ENCODE measurements around the gene ART1. TPM values are rescaled to one million over a fixed set of nuclear protein-coding genes. Genes with fewer than 3 reads are reported as not detected.

ART1 gene
- total RNA-seq, 1 donor from 2014 or later: not detected

DNA sequence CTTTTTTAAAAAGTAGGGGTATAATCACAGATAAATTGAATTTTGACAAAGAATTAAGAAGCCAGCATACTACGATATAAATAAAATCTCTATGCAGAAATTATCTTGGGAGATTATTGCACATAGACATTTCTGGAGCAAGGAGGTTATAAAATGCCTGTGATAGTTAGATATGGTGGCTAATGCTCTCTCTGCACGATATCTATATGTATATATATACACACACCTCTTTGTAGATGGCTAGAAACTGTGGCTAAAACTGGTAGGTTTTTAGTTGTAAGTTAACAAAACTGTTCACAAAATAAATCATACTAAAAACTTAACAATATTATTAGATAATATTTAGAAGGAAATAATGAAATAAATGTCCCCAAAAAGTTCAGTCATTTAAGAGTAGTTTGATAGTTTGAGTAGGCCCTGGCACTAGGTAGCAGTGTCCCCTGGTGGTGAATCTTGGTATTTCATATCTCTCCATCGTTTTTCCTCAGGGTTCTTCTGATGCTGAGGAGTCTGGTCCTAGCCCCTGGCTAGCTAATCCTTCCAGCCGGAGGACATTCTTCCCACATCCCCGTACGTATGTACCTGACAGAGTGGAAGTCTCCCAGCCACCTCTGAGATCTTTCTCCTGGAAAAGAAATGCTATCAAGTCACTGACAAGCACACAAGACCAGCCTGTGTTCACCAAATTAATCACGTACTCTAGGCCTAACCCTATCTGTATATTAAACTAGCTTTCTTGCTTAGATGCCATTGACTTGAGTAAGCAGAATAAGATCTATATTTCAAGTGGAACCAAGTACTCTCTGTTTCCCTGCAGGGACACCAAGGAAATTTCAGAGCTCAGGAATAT is 35.3 kb upstream of the ART1 start:
- Mint-ChIP-seq H3K4me3 (no peak overlapping the region), H3K36me3 (no peaks in the 10 kb centered on the region), H3K9me3 (no peaks in the 10 kb centered on the region)

DNA sequence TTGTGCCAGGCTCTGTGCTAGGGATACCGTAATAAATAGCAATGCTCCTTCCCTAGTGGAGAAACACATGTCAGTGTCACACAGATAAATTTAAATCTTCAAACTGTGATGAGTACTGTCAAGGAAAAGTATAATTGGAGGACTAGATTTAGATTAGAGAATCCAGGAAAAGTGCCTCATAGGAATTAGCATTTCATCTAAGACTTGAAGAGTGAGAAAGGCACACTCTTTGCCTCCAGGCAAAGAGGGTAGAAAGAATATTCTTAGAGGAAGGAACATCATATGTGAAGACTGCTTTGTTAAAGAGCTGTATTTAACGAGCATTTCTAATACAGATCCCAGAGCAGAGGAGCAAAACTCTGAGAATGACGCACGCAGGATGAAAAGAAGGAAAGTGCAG is 34.1 kb upstream of the ART1 start:
- no peak for DNase-seq (ENCODE audit: extremely low spot score, unreplicated experiment)
- peaks cover 6% of the 10 kb centered on the region for H3K4me1 Mint-ChIP-seq (ENCODE audit: unreplicated experiment)
- no peak overlapping the region for H3K27ac Mint-ChIP-seq
- H3K4me3 Mint-ChIP-seq: no peak overlapping the region
- no peaks in the 10 kb centered on the region for H3K36me3 Mint-ChIP-seq
- H3K9me3 Mint-ChIP-seq: peaks cover 3% of the 10 kb centered on the region
- TF ChIP-seq, protein P1, sequence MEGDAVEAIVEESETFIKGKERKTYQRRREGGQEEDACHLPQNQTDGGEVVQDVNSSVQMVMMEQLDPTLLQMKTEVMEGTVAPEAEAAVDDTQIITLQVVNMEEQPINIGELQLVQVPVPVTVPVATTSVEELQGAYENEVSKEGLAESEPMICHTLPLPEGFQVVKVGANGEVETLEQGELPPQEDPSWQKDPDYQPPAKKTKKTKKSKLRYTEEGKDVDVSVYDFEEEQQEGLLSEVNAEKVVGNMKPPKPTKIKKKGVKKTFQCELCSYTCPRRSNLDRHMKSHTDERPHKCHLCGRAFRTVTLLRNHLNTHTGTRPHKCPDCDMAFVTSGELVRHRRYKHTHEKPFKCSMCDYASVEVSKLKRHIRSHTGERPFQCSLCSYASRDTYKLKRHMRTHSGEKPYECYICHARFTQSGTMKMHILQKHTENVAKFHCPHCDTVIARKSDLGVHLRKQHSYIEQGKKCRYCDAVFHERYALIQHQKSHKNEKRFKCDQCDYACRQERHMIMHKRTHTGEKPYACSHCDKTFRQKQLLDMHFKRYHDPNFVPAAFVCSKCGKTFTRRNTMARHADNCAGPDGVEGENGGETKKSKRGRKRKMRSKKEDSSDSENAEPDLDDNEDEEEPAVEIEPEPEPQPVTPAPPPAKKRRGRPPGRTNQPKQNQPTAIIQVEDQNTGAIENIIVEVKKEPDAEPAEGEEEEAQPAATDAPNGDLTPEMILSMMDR (conservative IDR thresholded peaks at IDR 0.05): no peak
- H3K27me3 Mint-ChIP-seq: peaks cover 7% of the 10 kb centered on the region

More for the DNA sequence above, 35.3 kb upstream of the ART1 start:
- no peak for DNase-seq (ENCODE audit: extremely low spot score, unreplicated experiment)
- Mint-ChIP-seq H3K27ac (no peak overlapping the region), H3K27me3 (peaks cover 6% of the 10 kb centered on the region), H3K4me1 (ENCODE audit: unreplicated experiment) (peaks cover 3% of the 10 kb centered on the region)
- TF ChIP-seq, protein P1 (conservative IDR thresholded peaks at IDR 0.05): peak; percentile 93

DNA sequence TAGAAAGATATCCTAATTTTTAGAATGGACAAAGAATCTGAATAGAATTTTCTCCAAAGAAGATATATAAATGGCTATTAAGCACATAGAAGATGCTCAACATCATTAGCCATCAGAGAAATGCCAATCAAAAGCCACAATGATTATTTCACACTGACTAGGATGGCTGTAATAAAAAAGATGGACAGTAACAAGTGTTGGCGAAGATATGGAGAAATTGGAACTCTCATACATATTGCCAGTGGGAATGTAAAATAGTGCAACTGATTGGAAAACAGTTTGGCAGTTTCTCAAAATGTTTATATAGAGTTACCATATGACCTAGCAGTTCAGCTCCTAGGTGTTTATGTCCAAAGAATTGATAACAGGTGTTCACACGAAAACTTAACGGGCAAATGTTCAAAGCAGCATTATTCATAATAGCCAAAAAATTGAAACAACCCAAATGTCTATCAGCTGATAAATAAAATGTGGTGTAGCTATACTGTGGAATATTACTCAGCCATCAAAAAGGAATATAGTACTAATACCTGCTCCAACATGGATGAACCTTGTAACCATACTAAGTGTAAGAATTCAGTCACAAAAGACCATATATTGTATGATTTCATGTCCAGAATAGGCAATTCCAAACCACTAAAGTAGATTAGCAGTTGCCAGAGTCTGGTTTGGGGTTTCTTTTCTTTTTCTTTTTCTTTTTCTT is 32.8 kb upstream of the ART1 start:
- H3K27me3 Mint-ChIP-seq: peaks cover 7% of the 10 kb centered on the region
- H3K9me3 Mint-ChIP-seq: peaks cover 3% of the 10 kb centered on the region
- H3K4me1 Mint-ChIP-seq (ENCODE audit: unreplicated experiment): peaks cover 10% of the 10 kb centered on the region
- DNase-seq (ENCODE audit: extremely low spot score, unreplicated experiment): no peak
- H3K4me3 Mint-ChIP-seq: no peak overlapping the region
- no peak overlapping the region for H3K27ac Mint-ChIP-seq
- no peaks in the 10 kb centered on the region for H3K36me3 Mint-ChIP-seq
- TF ChIP-seq, protein P1 (conservative IDR thresholded peaks at IDR 0.05): no peak

DNA sequence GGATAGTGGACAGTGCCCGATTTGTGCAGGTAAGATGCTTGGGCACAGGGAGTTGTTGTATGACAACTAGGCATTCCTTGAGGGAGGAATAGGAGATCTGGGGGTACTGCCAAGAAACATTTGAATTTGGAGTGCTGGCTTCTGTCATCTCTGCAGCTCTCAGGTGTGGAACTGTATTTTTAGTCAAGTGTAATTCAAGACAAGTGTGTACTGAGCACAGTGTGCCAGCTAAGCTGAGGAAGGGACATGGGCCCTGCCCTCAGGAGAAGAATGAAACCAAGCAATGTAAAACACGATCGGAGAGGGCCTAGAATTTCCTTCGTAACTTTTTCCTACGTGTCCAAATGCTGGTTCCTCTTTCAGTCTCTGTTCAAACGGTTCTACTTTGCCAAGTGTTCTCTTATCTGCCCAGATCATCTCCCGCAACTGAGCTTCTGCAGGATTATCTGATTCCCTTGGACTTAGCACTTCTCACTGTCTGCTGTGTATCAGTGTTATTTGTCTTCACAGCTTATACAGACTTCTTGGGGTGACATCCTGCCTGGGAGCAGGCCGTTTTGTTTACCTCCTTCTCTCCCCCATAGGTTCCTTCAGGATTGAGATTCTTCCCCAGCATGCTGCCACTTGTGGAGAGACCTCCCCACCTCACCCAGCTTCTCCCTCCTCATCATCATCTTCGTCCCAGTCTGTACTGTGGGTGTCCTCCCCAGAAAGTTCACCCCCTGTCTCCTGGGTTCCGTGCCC is 30.8 kb upstream of the ART1 start:
- Mint-ChIP-seq H3K27me3 (peaks cover 7% of the 10 kb centered on the region), H3K36me3 (no peaks in the 10 kb centered on the region), H3K4me3 (no peak overlapping the region), H3K4me1 (ENCODE audit: unreplicated experiment) (peaks cover 16% of the 10 kb centered on the region), H3K9me3 (peaks cover 3% of the 10 kb centered on the region), H3K27ac (no peak overlapping the region)
- no peak for DNase-seq (ENCODE audit: extremely low spot score, unreplicated experiment)
- TF ChIP-seq, protein P1 (conservative IDR thresholded peaks at IDR 0.05): no peak

DNA sequence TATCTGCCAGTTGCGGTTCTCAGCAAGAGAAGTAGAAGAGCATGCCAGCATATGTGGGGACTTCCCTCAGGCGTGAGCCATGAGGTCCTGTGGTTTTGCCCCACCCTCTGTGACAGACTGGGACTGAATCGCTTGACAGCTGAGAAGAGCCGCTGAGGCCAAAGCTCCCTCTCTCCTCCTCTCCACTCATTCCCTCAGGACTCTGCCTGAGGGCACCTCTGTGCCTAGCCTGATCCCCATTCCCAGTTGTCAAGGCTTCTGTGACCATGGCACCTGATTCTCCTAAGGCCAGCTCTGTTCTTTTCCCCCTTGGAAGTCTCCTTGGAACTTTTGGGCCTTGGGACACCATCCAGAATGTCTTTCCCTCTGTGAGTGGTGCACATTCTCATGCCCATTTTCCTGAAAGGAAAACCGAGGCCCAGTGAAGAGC is 30.2 kb upstream of the ART1 start:
- peaks cover 16% of the 10 kb centered on the region for H3K4me1 Mint-ChIP-seq (ENCODE audit: unreplicated experiment)

More for the DNA sequence above, 30.2 kb upstream of the ART1 start:
- H3K9me3 Mint-ChIP-seq: peaks cover 3% of the 10 kb centered on the region
- TF ChIP-seq, protein P1 (conservative IDR thresholded peaks at IDR 0.05): no peak
- H3K36me3 Mint-ChIP-seq: no peaks in the 10 kb centered on the region
- DNase-seq (ENCODE audit: extremely low spot score, unreplicated experiment): no peak
- H3K4me3 Mint-ChIP-seq: no peak overlapping the region
- H3K27ac Mint-ChIP-seq: no peak overlapping the region
- peaks cover 7% of the 10 kb centered on the region for H3K27me3 Mint-ChIP-seq
